Measurements from ENCODE around the gene RAPGEF1.
"Not testable (repeated sequence)": the region's sequence is repeated elsewhere in the genome, so short reads cannot be mapped to it uniquely, and the experiment has no call there.

The RAPGEF1 gene

GRCh38 chr9:131728961-131729360, 10.9 kb downstream of the RAPGEF1 start:
- no peak for FAIRE-seq
- no peak for DNase-seq (ENCODE audit: low spot score)

- no peak for FAIRE-seq
- no peak for DNase-seq (ENCODE audit: low spot score)
These were observed 11.3 kb downstream of the RAPGEF1 start for GRCh38 chr9:131728546-131728910.

GRCh38 chr9:131727795-131728545, 11.9 kb downstream of the RAPGEF1 start:
- DNase-seq (ENCODE audit: low spot score) (no peak), FAIRE-seq (no peak)

- DNase-seq (ENCODE audit: low spot score), result no peak
- no peak for FAIRE-seq
These were observed 12.6 kb downstream of the RAPGEF1 start for GRCh38 chr9:131727184-131727759.

GRCh38 chr9:131724683-131725082, 15.2 kb downstream of the RAPGEF1 start:
- DNase-seq (ENCODE audit: low spot score) (no peak), FAIRE-seq (no peak)

- no peak for FAIRE-seq
These were observed 16.2 kb downstream of the RAPGEF1 start for GRCh38 chr9:131723632-131724031.

GRCh38 chr9:131722255-131722654, 17.6 kb downstream of the RAPGEF1 start:
- DNase-seq (ENCODE audit: low spot score), result no peak

More at GRCh38 chr9:131723632-131724031, 16.2 kb downstream of the RAPGEF1 start:
- no peak for DNase-seq (ENCODE audit: low spot score)

GRCh38 chr9:131721076-131721475, 18.8 kb downstream of the RAPGEF1 start:
- no peak for FAIRE-seq
- DNase-seq (ENCODE audit: low spot score), result no peak

More at GRCh38 chr9:131722255-131722654, 17.6 kb downstream of the RAPGEF1 start:
- FAIRE-seq, result no peak

- FAIRE-seq, result no peak
- no peak for DNase-seq (ENCODE audit: low spot score)
These were observed 19.5 kb downstream of the RAPGEF1 start for GRCh38 chr9:131720330-131720729.

- DNase-seq (ENCODE audit: low spot score) (no peak), FAIRE-seq (no peak)
These were observed 20.5 kb downstream of the RAPGEF1 start for GRCh38 chr9:131719262-131719908.

GRCh38 chr9:131717719-131718460, 22.0 kb downstream of the RAPGEF1 start:
- DNase-seq (ENCODE audit: low spot score) (no peak), FAIRE-seq (no peak)

GRCh38 chr9:131715906-131716305, 24.0 kb downstream of the RAPGEF1 start:
- FAIRE-seq, result no peak
- DNase-seq (ENCODE audit: low spot score), result no peak

GRCh38 chr9:131714821-131715220, 25.1 kb downstream of the RAPGEF1 start:
- no peak for FAIRE-seq
- no peak for DNase-seq (ENCODE audit: low spot score)

- DNase-seq (ENCODE audit: low spot score) (no peak), FAIRE-seq (no peak)
These were observed 25.7 kb downstream of the RAPGEF1 start for GRCh38 chr9:131714161-131714646.

- no peak for FAIRE-seq
- DNase-seq (ENCODE audit: low spot score), result no peak
These were observed 26.9 kb downstream of the RAPGEF1 start for GRCh38 chr9:131713016-131713415.

GRCh38 chr9:131712151-131712716, 27.6 kb downstream of the RAPGEF1 start:
- FAIRE-seq, result no peak

GRCh38 chr9:131709771-131710431, 30.0 kb downstream of the RAPGEF1 start:
- DNase-seq (ENCODE audit: low spot score) (no peak), FAIRE-seq (no peak)

More at GRCh38 chr9:131712151-131712716, 27.6 kb downstream of the RAPGEF1 start:
- no peak for DNase-seq (ENCODE audit: low spot score)

- FAIRE-seq; DNase-seq (ENCODE audit: low spot score): not testable (repeated sequence)
These were observed 30.7 kb downstream of the RAPGEF1 start for GRCh38 chr9:131709010-131709770.

GRCh38 chr9:131708226-131709002, 31.5 kb downstream of the RAPGEF1 start:
- DNase-seq (ENCODE audit: low spot score) (no peak), FAIRE-seq (no peak)

All from urothelium cell line (cell line).